ENCODE data around the gene GNG7. TPM values are rescaled to one million over a fixed set of nuclear protein-coding genes. Genes with fewer than 3 reads are reported as not detected.

GNG7 gene
- total RNA-seq, 1 donor from 2014 or later: 11.3 TPM

DNA sequence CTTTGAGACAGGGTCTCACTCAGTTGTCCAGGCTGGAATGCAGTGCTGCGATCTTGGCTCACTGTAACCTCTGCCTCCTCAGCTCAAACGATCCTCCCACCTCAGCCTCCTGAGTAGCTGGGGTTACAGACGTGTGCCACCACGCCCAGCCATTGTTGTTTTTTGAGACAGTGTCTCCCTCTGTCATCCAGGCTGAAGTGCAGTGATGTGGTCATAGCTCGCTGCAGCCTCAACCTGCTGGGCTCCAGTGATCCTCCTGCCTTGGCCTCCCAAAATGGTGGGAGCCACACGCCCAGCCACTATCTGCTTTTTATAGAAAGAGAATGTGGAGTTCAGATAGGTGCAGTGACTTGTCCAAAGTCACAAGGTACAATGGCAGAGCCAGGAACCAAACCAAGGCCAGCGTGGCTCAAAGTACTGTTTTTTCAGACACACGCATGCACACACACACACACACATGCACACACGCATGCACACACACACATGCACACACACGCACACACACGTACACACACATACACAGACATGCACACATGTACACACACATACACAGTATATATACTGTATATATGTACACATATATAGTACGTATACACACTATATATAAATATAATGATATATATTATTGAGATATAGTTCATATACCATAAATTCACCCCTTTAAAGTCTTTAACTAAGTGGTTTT is 220.0 kb downstream of the GNG7 start:
- Mint-ChIP-seq H3K4me1 (ENCODE audit: low read depth) (peaks cover 7% of the 10 kb centered on the region), H3K27ac (peak overlapping the region; percentile 37), H3K4me3 (ENCODE audit: low read depth) (no peak overlapping the region), H3K9me3 (ENCODE audit: low read depth) (peaks cover 7% of the 10 kb centered on the region), H3K27me3 (peaks cover 42% of the 10 kb centered on the region), H3K36me3 (ENCODE audit: insufficient read depth) (no peaks in the 10 kb centered on the region)
- DNase-seq (ENCODE audit: low spot score, unreplicated experiment): no peak
- TF ChIP-seq, protein P1, sequence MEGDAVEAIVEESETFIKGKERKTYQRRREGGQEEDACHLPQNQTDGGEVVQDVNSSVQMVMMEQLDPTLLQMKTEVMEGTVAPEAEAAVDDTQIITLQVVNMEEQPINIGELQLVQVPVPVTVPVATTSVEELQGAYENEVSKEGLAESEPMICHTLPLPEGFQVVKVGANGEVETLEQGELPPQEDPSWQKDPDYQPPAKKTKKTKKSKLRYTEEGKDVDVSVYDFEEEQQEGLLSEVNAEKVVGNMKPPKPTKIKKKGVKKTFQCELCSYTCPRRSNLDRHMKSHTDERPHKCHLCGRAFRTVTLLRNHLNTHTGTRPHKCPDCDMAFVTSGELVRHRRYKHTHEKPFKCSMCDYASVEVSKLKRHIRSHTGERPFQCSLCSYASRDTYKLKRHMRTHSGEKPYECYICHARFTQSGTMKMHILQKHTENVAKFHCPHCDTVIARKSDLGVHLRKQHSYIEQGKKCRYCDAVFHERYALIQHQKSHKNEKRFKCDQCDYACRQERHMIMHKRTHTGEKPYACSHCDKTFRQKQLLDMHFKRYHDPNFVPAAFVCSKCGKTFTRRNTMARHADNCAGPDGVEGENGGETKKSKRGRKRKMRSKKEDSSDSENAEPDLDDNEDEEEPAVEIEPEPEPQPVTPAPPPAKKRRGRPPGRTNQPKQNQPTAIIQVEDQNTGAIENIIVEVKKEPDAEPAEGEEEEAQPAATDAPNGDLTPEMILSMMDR (IDR thresholded peaks at IDR 0.05; ENCODE audit: unreplicated experiment): no peak

DNA sequence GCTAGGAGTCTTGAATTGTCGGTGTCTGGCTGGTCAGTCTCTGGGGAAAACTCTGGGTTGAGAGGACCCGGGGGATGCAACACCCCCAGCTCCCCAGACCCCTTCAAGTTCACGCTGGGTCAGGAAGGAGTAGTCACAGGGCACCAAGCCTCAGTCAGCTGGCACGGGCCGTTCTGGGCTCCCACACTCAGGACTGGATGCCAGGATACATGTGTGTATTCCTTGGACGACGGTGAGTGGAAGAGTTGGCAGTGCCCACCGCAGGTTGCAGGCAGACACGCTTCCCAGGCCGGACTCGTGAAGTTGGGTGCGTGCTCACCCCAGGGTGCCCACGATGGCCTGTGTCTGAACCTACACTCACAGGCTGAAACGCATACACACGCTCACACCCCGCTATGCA is 221.0 kb downstream of the GNG7 start:
- H3K36me3 Mint-ChIP-seq (ENCODE audit: insufficient read depth): no peaks in the 10 kb centered on the region
- TF ChIP-seq, protein P1 (IDR thresholded peaks at IDR 0.05; ENCODE audit: unreplicated experiment): no peak
- H3K27ac Mint-ChIP-seq: no peak overlapping the region
- no peak overlapping the region for H3K4me3 Mint-ChIP-seq (ENCODE audit: low read depth)
- peaks cover 15% of the 10 kb centered on the region for H3K4me1 Mint-ChIP-seq (ENCODE audit: low read depth)
- peaks cover 7% of the 10 kb centered on the region for H3K9me3 Mint-ChIP-seq (ENCODE audit: low read depth)
- peaks cover 49% of the 10 kb centered on the region for H3K27me3 Mint-ChIP-seq
- no peak for DNase-seq (ENCODE audit: low spot score, unreplicated experiment)

GRCh38 chr19:2479556-2480194 is 222.8 kb downstream of the GNG7 start:
- TF ChIP-seq, protein P1 (IDR thresholded peaks at IDR 0.05; ENCODE audit: unreplicated experiment): peak; percentile 38
- H3K4me1 Mint-ChIP-seq (ENCODE audit: low read depth): peaks cover 20% of the 10 kb centered on the region
- no peaks in the 10 kb centered on the region for H3K36me3 Mint-ChIP-seq (ENCODE audit: insufficient read depth)
- no peak overlapping the region for H3K4me3 Mint-ChIP-seq (ENCODE audit: low read depth)
- H3K9me3 Mint-ChIP-seq (ENCODE audit: low read depth): peaks cover 7% of the 10 kb centered on the region
- DNase-seq (ENCODE audit: low spot score, unreplicated experiment): no peak
- H3K27me3 Mint-ChIP-seq: peaks cover 49% of the 10 kb centered on the region
- no peak overlapping the region for H3K27ac Mint-ChIP-seq

GRCh38 chr19:2478756-2479555 is 223.5 kb downstream of the GNG7 start:
- H3K27ac Mint-ChIP-seq: no peak overlapping the region
- peaks cover 20% of the 10 kb centered on the region for H3K4me1 Mint-ChIP-seq (ENCODE audit: low read depth)
- no peaks in the 10 kb centered on the region for H3K36me3 Mint-ChIP-seq (ENCODE audit: insufficient read depth)
- peaks cover 6% of the 10 kb centered on the region for H3K9me3 Mint-ChIP-seq (ENCODE audit: low read depth)
- peaks cover 49% of the 10 kb centered on the region for H3K27me3 Mint-ChIP-seq
- DNase-seq (ENCODE audit: low spot score, unreplicated experiment): no peak
- H3K4me3 Mint-ChIP-seq (ENCODE audit: low read depth): peak overlapping the region; percentile 68
- TF ChIP-seq, protein P1 (IDR thresholded peaks at IDR 0.05; ENCODE audit: unreplicated experiment): no peak

- Mint-ChIP-seq H3K9me3 (ENCODE audit: low read depth) (peaks cover 3% of the 10 kb centered on the region), H3K4me3 (ENCODE audit: low read depth) (peak overlapping the region; percentile 68), H3K4me1 (ENCODE audit: low read depth) (peaks cover 20% of the 10 kb centered on the region), H3K27me3 (peaks cover 49% of the 10 kb centered on the region), H3K27ac (peak overlapping the region; percentile 4), H3K36me3 (ENCODE audit: insufficient read depth) (no peaks in the 10 kb centered on the region)
- TF ChIP-seq, protein P1 (IDR thresholded peaks at IDR 0.05; ENCODE audit: unreplicated experiment): peak; percentile 42
- no peak for DNase-seq (ENCODE audit: low spot score, unreplicated experiment)
These were observed 224.2 kb downstream of the GNG7 start for GRCh38 chr19:2478278-2478755.
